OCI-LY7 (cell line): ENCODE measurements around the gene MMD.

ENCODE experiments used
- CTCF ChIP-seq: fragments of 200-600 bp; sonication (generic); conservative IDR thresholded peaks from 2 replicates; pipeline ENCODE4 v1.5.1; 2014; ENCODE audit warnings: mild to moderate bottlenecking, antibody characterized with exemption, low read length, moderate library complexity, mixed read lengths
- EZH2phosphoT487 ChIP-seq: fragments of 200-600 bp; sonication (generic); IDR thresholded peaks from 2 replicates; pipeline ENCODE4 v1.6.1; 2018; ENCODE audit warnings: low read depth, borderline replicate concordance, mild to moderate bottlenecking, mixed run types, antibody characterized with exemption, low read length, moderate library complexity, mixed read lengths

- TF ChIP-seq CTCF: no peak
- no peak for TF ChIP-seq EZH2phosphoT487
These were observed 30.1 kb upstream of the MMD start for GRCh38 chr17:55451758-55452138.
